ENCODE results near the gene PHTF2.

PHTF2 gene

DNA sequence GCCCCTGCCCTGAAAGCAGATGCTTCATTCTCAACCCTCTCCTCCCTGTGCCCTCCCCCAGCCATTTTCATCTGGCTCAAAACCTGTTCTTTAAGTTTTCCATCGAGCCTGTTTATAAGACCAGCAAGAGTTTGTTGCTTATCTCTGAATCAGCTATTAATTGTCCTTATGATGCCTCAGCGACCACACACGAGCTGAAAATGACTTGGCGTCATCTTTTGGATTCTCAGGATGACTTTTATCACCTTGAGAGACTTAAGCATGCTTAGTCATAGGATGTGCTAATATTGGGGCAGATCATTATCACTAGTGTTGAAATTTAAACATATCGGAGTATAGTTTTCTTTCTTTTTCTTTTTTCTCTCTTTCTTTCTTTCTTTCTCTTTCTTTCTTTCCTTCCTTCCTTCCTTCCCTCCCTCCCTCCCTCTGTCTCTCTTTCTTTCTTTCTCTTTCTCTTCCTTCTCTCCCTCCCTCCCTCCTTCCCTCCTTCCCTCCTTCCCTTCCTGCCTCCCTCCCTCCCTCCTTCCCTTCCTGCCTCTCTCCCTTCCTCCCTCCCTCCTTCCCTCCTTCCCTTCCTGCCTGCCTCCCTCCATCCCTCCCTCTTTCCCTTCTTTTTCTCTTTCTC, 184.5 kb downstream of the PHTF2 start:
- no peak overlapping the region for H3K4me3 ChIP-seq (ENCODE audit: low read depth, low read length)
- TF ChIP-seq, protein P1, sequence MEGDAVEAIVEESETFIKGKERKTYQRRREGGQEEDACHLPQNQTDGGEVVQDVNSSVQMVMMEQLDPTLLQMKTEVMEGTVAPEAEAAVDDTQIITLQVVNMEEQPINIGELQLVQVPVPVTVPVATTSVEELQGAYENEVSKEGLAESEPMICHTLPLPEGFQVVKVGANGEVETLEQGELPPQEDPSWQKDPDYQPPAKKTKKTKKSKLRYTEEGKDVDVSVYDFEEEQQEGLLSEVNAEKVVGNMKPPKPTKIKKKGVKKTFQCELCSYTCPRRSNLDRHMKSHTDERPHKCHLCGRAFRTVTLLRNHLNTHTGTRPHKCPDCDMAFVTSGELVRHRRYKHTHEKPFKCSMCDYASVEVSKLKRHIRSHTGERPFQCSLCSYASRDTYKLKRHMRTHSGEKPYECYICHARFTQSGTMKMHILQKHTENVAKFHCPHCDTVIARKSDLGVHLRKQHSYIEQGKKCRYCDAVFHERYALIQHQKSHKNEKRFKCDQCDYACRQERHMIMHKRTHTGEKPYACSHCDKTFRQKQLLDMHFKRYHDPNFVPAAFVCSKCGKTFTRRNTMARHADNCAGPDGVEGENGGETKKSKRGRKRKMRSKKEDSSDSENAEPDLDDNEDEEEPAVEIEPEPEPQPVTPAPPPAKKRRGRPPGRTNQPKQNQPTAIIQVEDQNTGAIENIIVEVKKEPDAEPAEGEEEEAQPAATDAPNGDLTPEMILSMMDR (IDR thresholded peaks at IDR 0.05; ENCODE audit: borderline replicate concordance, insufficient read depth, low read depth, low read length) = no peak

DNA sequence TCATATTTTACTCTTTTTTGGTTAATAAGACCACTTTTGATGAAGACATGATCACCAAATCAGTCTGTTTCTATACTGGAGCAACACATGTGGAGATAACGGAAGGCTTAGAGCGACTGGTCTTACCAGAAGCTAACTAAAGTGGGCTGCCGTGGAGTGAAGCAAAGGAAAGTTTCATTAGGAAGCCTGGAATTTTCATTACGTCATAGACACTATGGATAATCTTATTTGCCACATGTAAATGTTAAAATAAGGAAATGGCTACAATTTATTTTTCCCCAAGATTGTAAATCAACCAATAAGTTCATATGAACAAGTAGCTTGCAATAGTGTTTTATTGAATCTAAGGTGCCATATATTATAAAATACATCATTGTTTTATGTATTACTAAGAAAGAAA, 185.4 kb downstream of the PHTF2 start:
- TF ChIP-seq, protein P1 (IDR thresholded peaks at IDR 0.05; ENCODE audit: borderline replicate concordance, insufficient read depth, low read depth, low read length) = no peak
- H3K4me3 ChIP-seq (ENCODE audit: low read depth, low read length) = no peak overlapping the region

DNA sequence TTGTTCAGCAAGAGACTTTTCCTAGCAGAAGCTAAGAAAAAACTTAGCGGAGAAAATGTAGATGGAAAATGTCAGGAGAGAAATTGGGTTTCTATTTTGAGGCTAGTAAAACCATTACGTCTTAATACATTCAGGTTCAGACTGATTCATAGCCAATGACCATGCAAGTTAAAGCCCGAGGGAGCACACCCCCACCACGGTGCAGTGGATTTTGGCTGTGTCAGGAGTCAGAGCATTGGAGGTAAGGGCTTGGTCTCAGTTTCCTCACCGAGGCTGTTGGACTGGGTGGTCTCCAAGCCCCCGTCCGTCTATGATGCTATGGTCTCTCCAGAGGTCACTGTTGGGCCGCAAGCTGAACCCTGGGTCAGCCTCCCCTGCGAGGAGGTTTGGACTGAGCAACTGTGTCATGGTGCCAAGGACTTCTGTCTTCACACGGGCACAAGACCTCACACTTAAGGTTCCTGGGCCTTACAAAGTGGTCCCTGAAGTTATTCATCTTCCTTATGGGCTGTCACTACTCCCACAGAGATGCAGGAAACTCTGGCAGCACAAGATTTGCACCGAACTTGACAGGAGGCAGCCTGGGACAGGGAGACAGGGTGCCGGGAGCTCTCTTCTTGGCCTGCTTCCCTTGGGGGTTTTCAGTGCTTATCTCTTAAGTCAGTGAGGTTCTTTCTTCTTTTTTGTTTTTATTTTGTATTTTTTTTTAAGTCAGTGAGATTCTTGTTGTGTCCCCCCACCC, 186.8 kb downstream of the PHTF2 start:
- H3K4me3 ChIP-seq (ENCODE audit: low read depth, low read length) = no peak overlapping the region
- TF ChIP-seq, protein P1 (IDR thresholded peaks at IDR 0.05; ENCODE audit: borderline replicate concordance, insufficient read depth, low read depth, low read length) = no peak

- TF ChIP-seq, protein P1 (IDR thresholded peaks at IDR 0.05; ENCODE audit: borderline replicate concordance, insufficient read depth, low read depth, low read length) = no peak
- no peak overlapping the region for H3K4me3 ChIP-seq (ENCODE audit: low read depth, low read length)
Measured at GRCh38 chr7:77985974-77986339, 187.4 kb downstream of the PHTF2 start.

GRCh38 chr7:77989981-77990566, 191.5 kb downstream of the PHTF2 start:
- TF ChIP-seq, protein P1 (IDR thresholded peaks at IDR 0.05; ENCODE audit: borderline replicate concordance, insufficient read depth, low read depth, low read length) = peak; percentile 28; the same call in 1 of the 2 replicates
- no peak overlapping the region for H3K4me3 ChIP-seq (ENCODE audit: low read depth, low read length)

DNA sequence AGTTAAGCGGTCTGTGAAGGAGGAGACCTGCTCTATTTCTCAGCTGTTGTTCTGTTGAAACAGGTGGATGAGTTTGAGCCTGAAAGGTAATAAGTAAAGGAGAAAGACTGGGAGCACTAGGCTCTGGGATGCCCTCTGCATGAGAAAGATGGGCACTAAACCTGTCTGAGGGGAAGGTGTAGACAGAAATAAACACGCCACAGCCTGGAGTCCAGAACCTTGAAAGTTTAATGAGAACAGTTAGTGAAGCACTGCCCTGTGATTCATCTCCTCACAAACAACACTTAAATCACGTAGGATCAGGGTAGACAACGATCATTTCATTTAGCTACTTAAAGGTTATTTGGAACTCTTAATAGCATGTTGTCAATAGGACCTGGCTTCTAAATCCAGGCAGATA, 193.1 kb downstream of the PHTF2 start:
- TF ChIP-seq, protein P1 (IDR thresholded peaks at IDR 0.05; ENCODE audit: borderline replicate concordance, insufficient read depth, low read depth, low read length) = no peak
- H3K4me3 ChIP-seq (ENCODE audit: low read depth, low read length) = no peak overlapping the region

All from GM12875 (cell line).